Tibial nerve (tissue), 4 donors: Measurements from ENCODE around the gene MPC2. TPM values are rescaled to one million over a fixed set of nuclear protein-coding genes. Genes with fewer than 3 reads are reported as not detected.
"Not testable (repeated sequence)": the region's sequence is repeated elsewhere in the genome, so short reads cannot be mapped to it uniquely, and the experiment has no call there.

Experiments
- DNase-seq, 2 donors: peaks; one replicate each; pipeline ENCODE4 v3.0.0-alpha.2; 2019; ENCODE audit warnings: low spot score in 2 of 2
- H3K27ac ChIP-seq, 4 donors: fragments of 200-600 bp; sonication (generic) in 3 of 4; one replicate each; pipeline ENCODE4 v1.5.1; 2017 to 2019; ENCODE audit warnings: mild to moderate bottlenecking in 1 of 4
- H3K27me3 ChIP-seq, 2 donors: fragments of 200-600 bp; sonication (generic) in 1 of 2; one replicate each; pipeline versions ENCODE4 v1.5.1 to v1.6.0; 2017 to 2019
- H3K36me3 ChIP-seq, 3 donors: fragments of 200-600 bp; sonication (generic); one replicate each; pipeline ENCODE4 v1.5.1; 2018 to 2019
- H3K4me1 ChIP-seq, 4 donors: fragments of 200-600 bp; sonication (generic) in 3 of 4; one replicate each; pipeline ENCODE4 v1.5.1; 2017 to 2019
- H3K4me3 ChIP-seq, 4 donors: fragments of 200-600 bp; sonication (generic) in 3 of 4; one replicate each; pipeline ENCODE4 v1.5.1; 2017 to 2019; ENCODE audit warnings: mild to moderate bottlenecking in 1 of 4, moderate library complexity in 1 of 4
- H3K9me3 ChIP-seq, 4 donors: fragments of 200-600 bp; sonication (generic) in 3 of 4; one replicate each; pipeline ENCODE4 v1.5.1; 2017 to 2019
- CTCF ChIP-seq, 5 experiments: fragments of 200-600 bp in 3 of 5; fragments of 450-650 bp in 2 of 5; sonication (generic) in 3 of 5; IDR thresholded peaks; one replicate each; pipeline ENCODE4 v1.5.1; 2016 to 2019; ENCODE audit warnings: antibody characterized with exemption in 5 of 5, mild to moderate bottlenecking in 3 of 5, moderate library complexity in 2 of 5
- EP300 ChIP-seq, 2 donors: sonication (generic); formaldehyde crosslinking; IDR thresholded peaks; one replicate each; pipeline ENCODE4 v1.6.1; 2017; ENCODE audit warnings: antibody characterized with exemption in 2 of 2, mild to moderate bottlenecking in 1 of 2
- POLR2A ChIP-seq, 2 donors: fragments of 450-650 bp; IDR thresholded peaks; one replicate each; pipeline ENCODE4 v1.6.1; 2017; ENCODE audit warnings: antibody characterized with exemption in 2 of 2, mild to moderate bottlenecking in 2 of 2, moderate library complexity in 2 of 2
- WGBS, 2 donors: methylation state at CpG; one replicate each; pipeline ENCODE4 v1.1.5; 2018; 5-methylcytosine and 5-hydroxymethylcytosine counted together
- total RNA-seq, 4 donors: library from RNA; depleted of rRNA; stranded (reverse); fragments of >200 nt; gene quantifications; one replicate each; pipeline ENCODE4 v1.1.0, GENCODE V29; 2016

MPC2 gene
- total RNA-seq, 4 donors from 2014 or later, result 16.1 to 22.4 (median 19.1) TPM

GRCh38 chr1:167878372-167879160, 58.3 kb downstream of the MPC2 start:
- TF ChIP-seq POLR2A (IDR thresholded peaks at IDR 0.05) (no peak), EP300 (IDR thresholded peaks at IDR 0.05) (no peak), CTCF (IDR thresholded peaks at IDR 0.05) (no peak)
- Histone ChIP-seq H3K36me3 (no peaks in the 10 kb centered on the region), H3K4me1 (no peaks in the 10 kb centered on the region), H3K9me3 (no peaks in the 10 kb centered on the region), H3K27ac (no peak overlapping the region), H3K27me3 (no peaks in the 10 kb centered on the region), H3K4me3 (no peak overlapping the region)
- WGBS, 2 donors, result 95 to 96% methylated on average over 7 of the region's 7 CpGs
- DNase-seq, result no peak

- Histone ChIP-seq H3K4me3 (no peak overlapping the region), H3K27me3 (no peaks in the 10 kb centered on the region), H3K36me3 (no peaks in the 10 kb centered on the region), H3K4me1 (no peaks in the 10 kb centered on the region), H3K27ac (no peak overlapping the region), H3K9me3 (no peaks in the 10 kb centered on the region)
- 95 to 99% methylated on average over 3 of the region's 3 CpGs for WGBS, 2 donors
- DNase-seq, result no peak
- no peak for TF ChIP-seq POLR2A (IDR thresholded peaks at IDR 0.05)
- TF ChIP-seq EP300 (IDR thresholded peaks at IDR 0.05), result no peak
- no peak for TF ChIP-seq CTCF (IDR thresholded peaks at IDR 0.05)
Observed at GRCh38 chr1:167876597-167877175, 60.2 kb downstream of the MPC2 start.

DNA sequence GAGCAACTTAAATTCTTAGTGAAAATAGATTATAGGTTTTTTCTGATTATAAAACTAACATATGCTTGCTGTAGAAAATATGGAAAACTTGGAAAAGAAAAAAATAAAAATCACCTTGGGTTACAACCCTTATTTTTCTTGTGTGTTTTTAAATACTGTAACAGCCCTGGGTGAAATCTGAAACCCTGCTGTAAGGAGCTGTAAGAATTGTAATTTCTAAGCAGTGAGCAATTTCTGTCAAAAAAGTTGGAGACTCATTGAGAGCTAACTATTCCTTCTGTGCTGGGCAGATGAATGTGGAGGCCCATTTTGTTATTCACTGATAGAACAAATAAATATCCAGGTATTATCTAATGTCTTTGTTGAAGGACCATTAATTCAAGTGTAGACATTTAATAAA, 65.5 kb downstream of the MPC2 start:
- no peaks in the 10 kb centered on the region for H3K27me3 ChIP-seq
- DNase-seq, result no peak
- H3K4me1 ChIP-seq, result no peaks in the 10 kb centered on the region
- H3K27ac ChIP-seq, result no peak overlapping the region
- H3K4me3 ChIP-seq, result no peak overlapping the region
- no peaks in the 10 kb centered on the region for H3K9me3 ChIP-seq
- no peaks in the 10 kb centered on the region for H3K36me3 ChIP-seq
- TF ChIP-seq EP300 (IDR thresholded peaks at IDR 0.05), result no peak
- TF ChIP-seq POLR2A (IDR thresholded peaks at IDR 0.05), result no peak
- no peak for TF ChIP-seq CTCF (IDR thresholded peaks at IDR 0.05)

DNA sequence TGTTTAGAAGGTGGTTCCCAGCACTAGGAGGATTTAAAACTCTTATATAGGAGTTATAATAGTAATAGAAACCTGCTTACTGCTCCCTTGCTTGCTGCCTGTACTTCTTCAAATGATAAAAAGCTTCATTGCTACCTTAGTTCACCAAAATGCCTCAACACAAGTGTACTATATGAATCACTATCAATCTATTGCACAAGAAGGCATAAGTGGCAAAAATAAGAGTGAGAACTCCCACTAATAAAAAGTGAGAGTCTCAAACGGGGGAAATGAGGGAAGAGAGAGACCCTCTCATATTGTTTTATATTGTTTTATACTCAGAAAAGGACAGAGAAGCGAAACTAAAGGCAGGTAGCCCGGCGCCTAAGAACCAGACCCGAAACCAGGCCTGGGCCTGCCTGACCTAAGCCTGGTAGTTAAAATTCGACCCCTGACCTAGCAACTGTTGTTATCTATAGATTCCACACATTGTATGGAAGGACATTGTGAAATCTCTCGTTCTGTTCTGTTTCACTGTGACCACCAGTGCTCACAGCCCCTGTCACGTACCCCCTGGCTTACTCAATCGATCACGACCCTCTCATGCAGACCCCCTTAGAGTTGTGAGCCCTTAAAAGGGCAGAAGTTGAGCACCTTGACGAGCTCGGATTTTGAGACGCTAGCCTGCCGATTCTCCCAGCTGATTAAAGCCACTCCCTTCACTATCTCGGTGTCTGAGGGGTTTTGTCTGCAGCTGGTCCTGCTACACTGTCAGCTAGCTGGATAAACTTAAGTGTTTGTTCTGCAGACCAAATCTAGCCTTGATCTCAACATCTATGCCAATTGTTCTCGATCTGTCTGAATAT, 67.5 kb downstream of the MPC2 start:
- not testable (repeated sequence) for H3K9me3 ChIP-seq, H3K27me3 ChIP-seq, H3K27ac ChIP-seq, H3K4me1 ChIP-seq, H3K4me3 ChIP-seq, DNase-seq, H3K36me3 ChIP-seq
- 67 to 69% methylated on average over 16 of the region's 16 CpGs for WGBS, 2 donors

DNA sequence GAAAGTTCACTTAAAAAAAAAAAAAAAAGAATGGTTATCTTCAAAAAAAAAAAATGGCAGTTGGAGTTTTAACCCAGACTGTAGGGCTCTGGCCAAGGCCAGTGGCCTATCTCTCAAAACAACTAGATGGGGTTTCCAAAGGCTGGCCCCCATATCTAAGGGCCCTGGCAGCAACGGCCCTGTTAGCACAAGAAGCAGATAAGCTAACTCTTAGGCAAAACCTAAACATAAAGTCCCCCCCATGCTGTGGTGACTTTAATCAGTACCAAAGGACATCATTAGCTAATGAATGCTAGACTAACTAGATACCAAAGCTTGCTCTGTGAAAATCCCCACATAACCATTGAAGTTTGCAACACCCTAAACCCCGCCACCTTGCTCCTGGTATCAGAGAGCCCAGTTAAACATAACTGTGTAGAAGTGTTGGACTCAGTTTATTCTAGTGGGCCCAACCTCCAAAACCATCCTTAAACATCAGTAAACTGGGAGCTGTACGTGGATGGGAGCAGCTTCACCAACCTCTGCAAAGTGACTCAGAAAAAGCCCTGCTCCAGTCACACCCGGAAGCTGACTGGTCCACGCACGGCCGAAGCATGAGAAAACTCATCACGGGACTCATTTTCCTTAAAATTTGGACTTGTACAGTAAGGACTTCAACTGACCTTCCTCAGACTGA, 70.0 kb downstream of the MPC2 start:
- H3K9me3 ChIP-seq, H3K27ac ChIP-seq, H3K27me3 ChIP-seq, H3K4me1 ChIP-seq, H3K4me3 ChIP-seq, H3K36me3 ChIP-seq, DNase-seq: not testable (repeated sequence)
- 94% methylated on average over 8 of the region's 8 CpGs for WGBS, 2 donors

Other genes with a start within 250 kb of the MPC2 start
- gene MPZL1, start 215.1 kb downstream of the MPC2 start, total RNA-seq, result 10 to 100 TPM; 50.1 to 76.0 (median 71.7) TPM
- not detected for gene ADCY10, start 22.9 kb downstream of the MPC2 start, total RNA-seq
- 100 to 1,000 TPM in 1 of 4 donors, 10 to 100 TPM in 3; 75.7 to 118 (median 77.4) TPM for gene DCAF6, start 389 bp downstream of the MPC2 start, total RNA-seq
- 1 to 10 TPM; 2.7 to 9.0 (median 6.6) TPM for gene GPR161, start 199.9 kb upstream of the MPC2 start, total RNA-seq
- gene TIPRL, start 241.9 kb upstream of the MPC2 start, total RNA-seq, result 10 to 100 TPM; 16.5 to 25.3 (median 20.6) TPM